Measurements from ENCODE around the gene MYH13.
"Not testable (repeated sequence)": the region's sequence is repeated elsewhere in the genome, so short reads cannot be mapped to it uniquely, and the experiment has no call there.

The MYH13 gene

GRCh38 chr17:10304758-10305300, 68.0 kb downstream of the MYH13 start:
- DNase-seq (ENCODE audit: low spot score), result no peak

- DNase-seq (ENCODE audit: low spot score), result no peak
Observed at GRCh38 chr17:10297691-10298090, 75.1 kb downstream of the MYH13 start.

- DNase-seq (ENCODE audit: low spot score), result peak; percentile 43
Observed at GRCh38 chr17:10295728-10296343, 77.0 kb downstream of the MYH13 start.

GRCh38 chr17:10294180-10294579, 78.6 kb downstream of the MYH13 start:
- DNase-seq (ENCODE audit: low spot score), result no peak

GRCh38 chr17:10292057-10292937, 80.5 kb downstream of the MYH13 start:
- DNase-seq (ENCODE audit: low spot score), result no peak

- DNase-seq (ENCODE audit: low spot score), result not testable (repeated sequence)
Observed at GRCh38 chr17:10291576-10291975, 81.2 kb downstream of the MYH13 start.

GRCh38 chr17:10290041-10290440, 82.8 kb downstream of the MYH13 start:
- no peak for DNase-seq (ENCODE audit: low spot score)

GRCh38 chr17:10286324-10286723, 86.5 kb downstream of the MYH13 start:
- DNase-seq (ENCODE audit: low spot score), result no peak

- DNase-seq (ENCODE audit: low spot score), result no peak
Observed at GRCh38 chr17:10285896-10286295, 86.9 kb downstream of the MYH13 start.

GRCh38 chr17:10280068-10280467, 92.7 kb downstream of the MYH13 start:
- DNase-seq (ENCODE audit: low spot score), result no peak

- DNase-seq (ENCODE audit: low spot score), result no peak
Observed at GRCh38 chr17:10278218-10278617, 94.6 kb downstream of the MYH13 start.

- DNase-seq (ENCODE audit: low spot score), result no peak
Observed at GRCh38 chr17:10276436-10276835, 96.4 kb downstream of the MYH13 start.

- no peak for DNase-seq (ENCODE audit: low spot score)
Observed at GRCh38 chr17:10275418-10275817, 97.4 kb downstream of the MYH13 start.

- DNase-seq (ENCODE audit: low spot score), result no peak
Observed at GRCh38 chr17:10271106-10271562, 101.7 kb downstream of the MYH13 start.

GRCh38 chr17:10270258-10270657, 102.5 kb downstream of the MYH13 start:
- no peak for DNase-seq (ENCODE audit: low spot score)

GRCh38 chr17:10268005-10268404, 104.8 kb downstream of the MYH13 start:
- no peak for DNase-seq (ENCODE audit: low spot score)

- no peak for DNase-seq (ENCODE audit: low spot score)
Observed at GRCh38 chr17:10266296-10266876, 106.4 kb downstream of the MYH13 start.

GRCh38 chr17:10265100-10265810, 107.6 kb downstream of the MYH13 start:
- no peak for DNase-seq (ENCODE audit: low spot score)

- no peak for DNase-seq (ENCODE audit: low spot score)
Observed at GRCh38 chr17:10264051-10264450, 108.8 kb downstream of the MYH13 start.

- DNase-seq (ENCODE audit: low spot score), result no peak
Observed at GRCh38 chr17:10262451-10262850, 110.4 kb downstream of the MYH13 start.

- DNase-seq (ENCODE audit: low spot score), result no peak
Observed at GRCh38 chr17:10261098-10261497, 111.7 kb downstream of the MYH13 start.
